Limb (tissue), 2 donors: ENCODE results near the gene NEK10.

Experiments used
- DNase-seq, 2 donors: peaks; one replicate each; pipeline ENCODE4 v3.0.0-alpha.2; 2016; ENCODE audit errors: extremely low spot score in 2 of 2

The NEK10 gene

DNA sequence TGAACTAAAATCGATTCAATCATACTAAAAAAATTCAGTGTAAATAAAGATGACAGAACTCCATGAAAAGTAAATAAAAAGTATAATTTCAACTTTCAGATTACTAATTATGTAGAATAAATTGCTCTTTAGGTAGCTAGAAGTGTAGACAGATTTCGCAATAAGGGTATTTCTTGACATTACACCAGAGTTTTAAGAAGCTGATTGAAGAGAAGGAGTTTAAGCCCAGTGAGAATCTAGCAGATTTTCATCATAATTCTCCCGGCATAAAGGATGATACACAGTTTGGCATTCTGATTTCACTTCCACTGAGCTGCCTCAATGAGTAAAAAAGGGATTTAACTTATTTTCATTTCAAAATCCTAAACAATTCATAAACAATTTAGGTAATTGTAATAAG lies 259.2 kb downstream of the NEK10 start:
- DNase-seq = no peak

DNA sequence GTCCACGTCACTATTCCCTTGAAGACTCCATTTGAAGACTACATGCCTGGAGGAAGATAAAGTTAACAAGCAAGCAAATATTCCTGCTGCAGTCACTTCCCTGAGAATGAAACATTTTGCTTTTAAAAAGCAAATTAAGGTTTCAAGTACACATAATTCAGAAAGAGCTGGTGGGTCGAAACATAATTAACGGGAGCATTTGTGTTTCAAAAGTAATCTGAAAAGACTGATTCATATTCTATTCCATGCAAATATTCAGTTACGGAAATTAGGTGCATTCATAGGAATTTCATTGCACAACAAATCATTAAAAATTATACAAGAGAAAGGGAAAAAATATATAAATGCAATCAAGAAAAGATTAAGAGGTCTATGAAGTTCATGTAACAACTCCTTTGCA lies 260.9 kb downstream of the NEK10 start:
- no peak for DNase-seq

GRCh38 chr3:27105904-27106303 lies 263.3 kb downstream of the NEK10 start:
- DNase-seq = no peak

- DNase-seq = no peak
These were observed 272.0 kb downstream of the NEK10 start for GRCh38 chr3:27097182-27097581.

DNA sequence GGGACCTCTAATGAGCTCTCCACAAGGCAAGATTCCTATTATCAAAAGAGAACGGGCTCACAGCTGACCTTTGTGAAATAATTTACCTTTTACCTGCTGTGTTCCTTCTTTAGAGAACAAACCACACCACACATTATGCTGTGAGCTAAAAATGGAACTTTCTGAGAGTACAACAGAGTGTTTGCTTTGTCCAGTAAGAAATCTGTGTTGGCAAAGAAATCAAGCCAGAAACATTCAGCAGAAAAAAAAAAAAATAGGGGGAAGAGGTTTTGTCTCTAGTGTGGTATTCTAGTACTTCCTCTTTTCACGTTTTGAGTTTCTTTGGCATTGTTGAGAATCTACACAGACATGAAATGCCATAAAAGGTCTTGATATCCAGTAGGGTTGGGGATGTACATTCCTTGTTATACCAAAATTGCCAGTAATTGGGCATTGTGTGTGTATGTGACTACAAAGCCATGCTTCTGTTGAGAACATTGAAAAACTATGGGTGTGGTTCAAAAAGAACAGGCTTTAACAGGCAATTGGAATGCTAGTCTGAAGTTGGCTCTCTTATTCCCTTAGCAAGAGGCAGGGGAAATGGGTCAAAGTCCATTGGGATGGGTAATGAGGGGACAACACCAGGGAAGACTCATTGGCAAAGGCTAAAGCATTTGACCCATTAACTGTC lies 273.5 kb downstream of the NEK10 start:
- no peak for DNase-seq

DNA sequence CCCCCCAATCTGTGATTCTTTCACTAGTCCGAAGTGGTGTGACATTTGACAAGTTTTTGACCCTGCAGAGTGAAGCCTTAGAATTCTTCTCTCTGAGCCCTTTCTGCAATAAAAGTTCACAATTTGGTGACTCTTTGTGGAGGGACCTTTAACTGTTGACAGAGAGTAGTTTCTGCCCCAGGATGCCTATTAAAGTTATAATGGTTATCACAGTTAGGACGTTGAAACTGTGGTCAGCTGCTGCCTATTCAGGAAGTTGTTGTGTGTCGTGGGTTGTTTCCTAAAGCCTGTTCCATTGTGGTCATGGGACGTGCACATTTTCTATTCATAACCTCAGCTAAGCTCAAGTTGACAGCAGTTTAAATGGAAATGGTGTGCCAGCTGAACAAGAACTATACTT lies 274.5 kb downstream of the NEK10 start:
- DNase-seq = no peak

- no peak for DNase-seq
These were observed 275.4 kb downstream of the NEK10 start for GRCh38 chr3:27093771-27094170.

GRCh38 chr3:27090275-27091041 lies 278.7 kb downstream of the NEK10 start:
- no peak for DNase-seq

DNA sequence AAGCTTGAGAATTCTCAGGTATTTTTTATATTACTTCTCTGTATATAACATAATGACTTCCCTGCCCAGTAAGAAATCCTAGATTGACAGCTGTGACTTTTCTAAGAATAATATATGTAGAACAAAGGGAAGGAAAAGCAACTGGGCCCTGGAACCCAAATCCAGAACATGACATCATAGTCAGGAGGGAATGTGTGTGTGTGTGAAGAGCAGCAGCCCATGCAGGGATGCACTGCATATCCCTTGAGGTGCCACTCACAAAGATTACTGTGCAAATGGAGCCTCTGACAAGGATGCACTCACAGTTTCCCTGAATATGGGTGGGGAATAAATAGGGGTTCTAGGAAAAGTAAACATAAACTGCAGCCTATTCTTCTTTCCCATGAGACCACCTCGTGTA lies 279.5 kb downstream of the NEK10 start:
- no peak for DNase-seq

GRCh38 chr3:27089068-27089467 lies 280.1 kb downstream of the NEK10 start:
- DNase-seq = no peak

- peak in 1 of 2 donors; percentile 31 for DNase-seq
These were observed 283.1 kb downstream of the NEK10 start for GRCh38 chr3:27085829-27086730.

GRCh38 chr3:27081992-27082607 lies 287.1 kb downstream of the NEK10 start:
- no peak for DNase-seq

GRCh38 chr3:27081566-27081965 lies 287.6 kb downstream of the NEK10 start:
- no peak for DNase-seq

GRCh38 chr3:27080258-27080525 lies 289.0 kb downstream of the NEK10 start:
- DNase-seq = no peak

DNA sequence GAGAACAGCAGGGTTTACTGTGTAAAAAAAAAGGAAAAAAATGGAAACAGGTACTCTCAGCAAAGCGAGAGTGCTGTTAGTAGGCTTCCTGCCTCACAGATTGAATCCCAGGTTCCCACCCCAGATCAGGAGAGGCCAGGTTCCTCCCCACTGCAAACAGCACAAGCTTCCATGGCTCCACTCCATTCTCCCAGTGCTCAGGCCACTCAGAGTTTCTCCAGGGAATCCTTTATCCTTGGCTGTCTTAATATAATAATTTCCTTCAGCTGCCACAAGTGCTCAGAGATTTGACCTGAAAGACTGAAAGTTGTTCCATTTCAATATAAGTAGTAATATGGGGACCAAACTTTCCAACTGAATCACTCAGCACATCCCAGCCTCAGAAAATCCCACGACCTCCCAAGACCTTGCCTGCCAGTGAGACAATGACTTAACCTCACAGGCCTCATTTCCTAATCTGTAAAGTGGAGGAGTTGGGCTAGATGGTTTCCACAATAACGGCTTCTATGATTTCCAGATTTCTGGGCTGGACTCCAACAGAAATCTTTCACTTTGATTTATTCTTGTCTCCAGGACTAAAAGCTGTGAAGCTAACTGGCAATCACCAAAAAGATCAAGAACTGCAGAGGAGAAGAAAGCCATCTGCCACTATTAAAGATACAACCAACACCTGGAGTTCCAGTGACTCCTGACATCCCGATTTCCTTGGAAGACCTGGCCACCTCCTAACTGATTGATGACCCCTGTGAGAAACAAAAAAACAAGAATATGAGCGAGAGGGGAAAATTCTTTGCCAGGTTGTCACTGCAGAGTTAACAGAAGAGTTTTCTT lies 289.5 kb downstream of the NEK10 start:
- DNase-seq = no peak

DNA sequence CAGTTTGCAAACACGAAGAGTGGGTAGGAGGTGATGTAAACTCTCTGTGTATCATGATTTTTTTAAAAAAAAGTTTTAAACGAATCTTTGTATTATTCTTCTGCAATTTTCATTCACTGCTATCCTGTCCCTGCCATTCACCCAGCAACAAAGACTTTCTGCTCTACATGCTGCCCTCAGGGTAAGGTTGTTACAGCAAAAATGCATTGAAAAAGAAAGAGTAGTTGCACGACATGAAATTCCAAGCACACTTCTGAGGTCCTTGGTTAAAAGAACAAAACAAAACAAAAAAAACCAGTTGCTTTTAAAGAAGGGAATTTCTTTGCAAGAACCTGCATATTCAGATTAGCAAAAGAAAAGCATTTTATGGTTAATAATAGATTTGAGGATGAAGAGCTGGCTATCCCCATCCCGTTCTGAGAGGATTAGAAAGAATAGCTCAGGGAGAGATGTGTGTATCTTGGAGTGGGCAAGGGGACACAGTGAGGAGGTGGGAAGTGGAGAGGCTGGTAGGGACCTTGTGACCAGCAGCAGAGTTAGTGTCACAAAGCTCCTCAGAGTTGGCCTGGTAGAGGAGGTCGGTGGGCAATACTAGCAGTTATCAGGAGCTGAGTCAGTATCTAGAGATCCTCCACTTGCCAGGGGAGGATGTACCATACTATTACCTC lies 290.8 kb downstream of the NEK10 start:
- no peak for DNase-seq

DNA sequence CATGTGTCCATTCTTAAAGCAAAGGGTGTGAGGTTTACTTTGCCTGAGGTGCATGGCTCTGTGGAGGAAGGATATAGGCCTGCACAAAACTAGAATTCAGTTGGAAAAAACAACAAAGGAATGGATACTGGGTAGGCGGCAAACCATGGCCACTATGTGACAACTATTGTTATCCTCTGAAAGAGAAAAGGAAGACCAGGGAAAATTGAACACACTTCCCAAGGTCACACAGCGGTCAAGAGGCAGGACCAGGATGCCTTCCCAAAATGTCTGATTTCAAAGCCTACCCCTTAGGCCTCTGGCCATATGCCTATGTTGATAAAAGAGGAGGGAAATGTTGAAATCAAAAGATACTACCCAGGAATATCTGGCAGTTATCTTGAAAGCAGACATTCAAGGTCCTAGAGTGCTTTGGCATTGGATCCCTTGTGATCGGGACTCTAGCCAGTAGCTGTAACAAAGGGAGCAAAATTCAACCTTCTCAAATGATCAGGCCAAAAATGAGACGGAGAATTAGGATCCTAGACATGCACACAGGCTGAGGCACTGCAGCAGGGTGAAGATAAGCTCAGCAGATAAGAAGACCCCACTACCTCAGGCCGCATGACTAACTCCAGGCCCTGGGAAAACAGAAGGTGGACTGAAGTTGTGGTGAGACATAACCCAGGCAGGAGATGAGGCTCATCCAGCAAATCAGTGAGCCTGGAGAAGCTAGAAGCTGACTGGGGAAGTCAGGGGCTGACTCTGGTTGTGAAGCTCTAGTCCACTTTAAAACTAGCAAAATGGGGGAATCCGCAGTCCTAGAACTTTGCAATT lies 292.2 kb downstream of the NEK10 start:
- DNase-seq = no peak

- DNase-seq = no peak
These were observed 294.3 kb downstream of the NEK10 start for GRCh38 chr3:27074914-27075313.

DNA sequence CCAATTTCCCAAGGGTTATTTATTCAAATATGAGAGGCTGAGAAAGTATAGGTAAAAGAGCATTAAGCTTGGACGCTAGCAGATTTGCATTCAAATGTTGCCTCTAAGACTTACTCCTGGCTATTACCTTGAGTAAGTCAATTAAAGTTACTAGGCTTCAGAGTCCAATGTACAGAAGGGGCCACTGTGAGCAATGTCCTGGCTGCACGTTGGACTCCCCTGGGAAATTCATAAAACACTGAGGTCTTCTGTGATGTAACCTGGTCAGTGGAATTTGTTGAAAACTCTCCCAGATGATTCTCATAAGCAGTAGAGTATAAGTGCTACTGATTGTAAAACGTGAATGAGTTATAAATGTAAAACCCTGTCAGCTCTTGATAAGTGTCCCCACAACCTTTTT lies 295.3 kb downstream of the NEK10 start:
- DNase-seq = no peak
